Measurements from ENCODE around the gene AP2A1.
"Not testable (repeated sequence)": the region's sequence is repeated elsewhere in the genome, so short reads cannot be mapped to it uniquely, and the experiment has no call there.

The AP2A1 gene

DNA sequence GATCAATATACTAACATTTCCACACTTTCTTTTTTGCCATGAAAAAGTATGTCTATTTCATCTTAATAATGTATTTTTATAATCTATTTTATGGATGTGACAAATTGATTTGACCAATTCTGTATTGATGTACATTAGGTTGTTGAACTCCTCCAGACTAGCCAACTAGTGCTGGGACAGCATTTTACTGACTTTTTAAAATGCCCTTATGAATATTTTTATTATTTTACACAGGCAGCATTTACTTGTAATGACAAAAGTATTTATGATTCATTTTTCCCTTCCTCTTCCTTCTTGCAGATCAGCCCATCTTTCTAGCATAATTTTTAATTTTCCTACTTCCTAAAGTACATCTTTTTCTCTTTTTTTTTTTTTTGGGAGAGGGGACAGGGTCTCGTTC is 47.2 kb downstream of the AP2A1 start:
- DNase-seq = no peak

DNA sequence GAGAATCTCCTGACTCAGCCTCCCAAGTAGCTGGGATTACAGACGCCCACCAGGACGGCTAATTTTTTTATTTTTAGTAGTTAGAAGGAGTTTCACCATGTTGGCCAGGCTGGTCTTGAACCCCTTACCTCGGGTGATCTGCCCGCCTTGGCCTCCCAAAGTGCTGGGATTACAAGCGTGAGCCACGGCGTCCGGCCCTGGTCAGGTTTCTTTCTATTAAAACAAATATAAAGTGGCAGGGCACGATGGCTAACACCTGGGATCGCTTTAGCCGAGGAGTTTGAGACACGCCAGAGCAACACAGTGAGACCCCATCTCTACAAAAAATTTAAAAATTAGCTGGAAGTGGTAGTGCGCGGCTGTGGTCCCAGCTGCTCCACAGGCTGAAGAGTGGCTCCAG is 49.8 kb downstream of the AP2A1 start:
- DNase-seq = no peak

DNA sequence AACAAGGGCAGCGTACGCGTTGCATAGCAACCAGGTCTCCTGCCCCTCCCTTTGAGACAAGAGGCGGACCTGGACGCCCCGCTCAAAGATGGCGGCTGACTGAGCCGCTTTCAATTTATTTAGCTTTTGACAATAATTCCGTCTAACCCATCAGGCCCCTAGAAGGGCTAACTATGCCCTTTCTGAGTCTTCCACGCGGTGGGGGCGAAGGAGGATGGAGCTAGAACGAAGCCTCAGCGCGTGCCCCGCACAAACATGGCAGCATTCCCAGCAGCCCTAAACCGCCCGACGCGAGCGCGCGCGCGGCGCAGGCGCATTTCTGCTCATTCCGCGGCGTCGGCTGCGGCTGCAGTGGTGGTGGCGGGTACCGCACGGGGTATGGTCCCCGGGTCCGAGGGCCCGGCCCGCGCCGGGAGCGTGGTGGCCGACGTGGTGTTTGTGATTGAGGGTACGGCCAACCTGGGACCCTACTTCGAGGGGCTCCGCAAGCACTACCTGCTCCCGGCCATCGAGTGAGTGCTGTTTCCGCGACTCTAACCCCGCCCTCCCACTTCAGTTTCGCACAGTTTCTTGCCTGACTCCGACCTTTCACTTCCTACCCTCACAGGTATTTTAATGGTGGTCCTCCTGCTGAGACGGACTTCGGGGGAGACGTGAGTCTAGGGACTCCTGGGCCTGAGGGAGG is 51.3 kb downstream of the AP2A1 start, which contains the start of gene MED25:
Gene MED25, plus strand, starts transcription at position 326 of the 685 bp plus-strand sequence. Its CDS starts 53 bp downstream, at position 379.
- DNase-seq = peak; percentile 90

DNA sequence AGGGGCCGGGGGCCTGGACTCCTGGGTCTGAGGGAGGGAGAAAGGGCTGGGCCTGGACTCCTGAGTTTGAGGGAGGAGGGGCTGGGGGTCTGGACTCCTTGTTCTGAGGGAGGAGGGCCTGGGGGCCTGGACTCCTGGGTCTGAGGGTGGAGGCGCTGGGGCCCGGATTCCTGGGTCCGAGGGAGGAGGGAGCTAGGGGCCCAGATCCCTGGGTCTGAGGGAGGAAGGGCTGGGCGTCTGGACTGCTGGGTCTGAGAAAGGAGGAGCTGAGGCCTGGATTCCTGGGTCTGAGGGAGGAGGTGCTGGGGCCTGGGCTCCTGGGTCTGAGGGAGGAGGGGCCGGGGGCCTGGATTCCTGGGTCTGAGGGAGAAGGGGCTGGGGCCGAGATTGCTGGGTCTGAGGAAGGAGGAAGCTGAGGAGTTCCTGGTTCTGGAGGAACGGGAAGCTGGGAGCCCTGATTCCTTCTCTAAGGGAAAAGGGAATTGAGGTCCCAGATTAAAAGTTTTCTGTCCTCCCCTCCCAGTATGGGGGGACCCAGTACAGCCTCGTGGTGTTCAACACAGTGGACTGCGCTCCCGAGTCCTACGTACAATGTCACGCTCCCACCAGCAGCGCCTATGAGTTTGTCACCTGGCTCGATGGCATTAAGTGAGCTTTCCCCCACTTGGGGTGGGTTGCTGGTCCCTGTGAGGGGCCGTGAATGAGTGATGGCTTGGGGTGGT is 52.0 kb downstream of the AP2A1 start:
- no peak for DNase-seq

DNA sequence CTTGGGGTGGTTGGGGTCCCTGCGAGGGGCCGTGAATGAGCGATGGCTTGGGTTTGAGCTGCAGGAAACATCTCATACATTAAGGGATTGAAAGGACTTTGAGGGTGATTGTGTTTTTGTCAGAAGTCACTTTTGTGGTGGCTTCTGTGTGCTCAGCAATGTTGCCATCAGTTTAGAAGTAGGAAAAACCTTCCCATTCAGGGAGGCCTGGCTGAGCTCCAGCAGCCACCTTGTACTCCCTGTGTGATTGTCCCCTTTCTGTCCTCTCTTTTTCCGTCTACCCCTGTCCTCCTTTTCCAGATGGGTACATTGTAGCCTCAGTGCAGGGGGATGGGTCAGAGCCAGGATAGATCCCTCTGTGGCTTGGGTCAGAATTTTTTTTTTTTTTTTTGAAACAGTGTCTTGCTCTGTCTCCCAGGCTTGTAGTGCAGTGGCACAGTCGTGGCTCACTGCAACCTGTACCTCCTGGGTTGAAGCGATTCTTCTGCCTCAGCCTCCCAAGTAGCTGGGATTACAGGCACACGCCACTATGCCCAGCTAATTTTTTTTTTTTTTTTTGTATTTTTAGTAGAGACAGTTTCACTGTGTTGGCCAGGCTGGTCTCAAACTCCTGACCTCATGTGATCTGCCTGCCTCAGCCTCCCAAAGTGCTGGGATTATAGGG is 52.8 kb downstream of the AP2A1 start:
- DNase-seq = not testable (repeated sequence)

DNA sequence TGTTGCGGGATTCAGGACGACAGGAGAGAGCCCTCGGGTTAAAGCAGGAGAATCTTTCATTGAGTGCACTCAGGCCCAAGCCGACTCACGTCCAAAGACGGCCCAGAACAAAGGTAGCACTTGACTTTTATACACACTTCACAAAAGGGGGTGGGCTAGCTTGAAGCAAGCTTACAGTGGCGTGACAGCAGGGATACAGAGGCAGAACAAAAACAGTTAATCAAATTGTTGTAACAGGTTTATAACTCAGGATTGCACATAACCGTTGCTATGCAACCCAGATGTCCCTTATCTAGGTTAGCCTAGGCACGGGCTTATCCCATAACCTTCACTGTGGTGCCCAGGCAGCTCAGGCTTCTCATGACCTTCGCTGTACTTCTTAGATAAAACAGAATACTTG is 53.3 kb downstream of the AP2A1 start:
- DNase-seq = no peak

DNA sequence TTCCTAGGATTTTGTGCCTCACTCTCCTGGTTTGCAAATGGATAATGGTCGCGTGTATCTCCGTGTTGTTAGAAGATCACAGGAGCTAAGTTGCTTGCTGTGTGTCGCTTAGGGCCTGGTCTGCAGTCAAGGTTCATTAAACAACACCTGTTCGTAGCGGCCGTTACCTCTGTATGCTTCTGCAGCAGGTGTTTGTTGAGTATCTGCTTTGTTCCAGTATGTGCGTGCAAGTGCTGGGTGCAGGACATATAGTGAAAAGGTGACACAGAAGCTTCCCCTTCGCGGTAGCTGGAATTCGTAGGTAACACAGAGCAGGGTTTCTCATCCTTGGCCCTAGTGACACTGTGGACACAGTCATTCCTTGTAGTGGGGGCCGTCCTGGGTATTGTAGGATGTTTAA is 56.7 kb downstream of the AP2A1 start:
- no peak for DNase-seq

DNA sequence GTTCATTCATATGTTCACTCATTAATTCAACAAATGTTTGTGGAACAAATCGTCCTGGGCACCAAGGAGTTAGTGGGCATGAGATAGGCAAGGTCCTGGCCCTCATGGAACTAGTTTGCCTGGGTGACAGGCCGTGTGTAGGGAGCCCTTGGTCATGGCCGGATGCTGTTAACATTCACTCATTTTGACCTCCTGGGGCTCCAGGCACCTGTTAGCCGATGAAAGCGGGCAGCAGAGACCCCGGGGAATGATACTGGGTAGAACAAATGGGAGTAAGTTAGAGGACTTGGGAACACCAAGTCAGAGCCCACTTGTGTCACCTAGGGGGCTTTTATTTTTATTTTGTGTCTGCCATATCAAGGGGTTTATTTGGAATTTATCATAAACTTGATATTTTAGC is 57.9 kb downstream of the AP2A1 start:
- DNase-seq = no peak

DNA sequence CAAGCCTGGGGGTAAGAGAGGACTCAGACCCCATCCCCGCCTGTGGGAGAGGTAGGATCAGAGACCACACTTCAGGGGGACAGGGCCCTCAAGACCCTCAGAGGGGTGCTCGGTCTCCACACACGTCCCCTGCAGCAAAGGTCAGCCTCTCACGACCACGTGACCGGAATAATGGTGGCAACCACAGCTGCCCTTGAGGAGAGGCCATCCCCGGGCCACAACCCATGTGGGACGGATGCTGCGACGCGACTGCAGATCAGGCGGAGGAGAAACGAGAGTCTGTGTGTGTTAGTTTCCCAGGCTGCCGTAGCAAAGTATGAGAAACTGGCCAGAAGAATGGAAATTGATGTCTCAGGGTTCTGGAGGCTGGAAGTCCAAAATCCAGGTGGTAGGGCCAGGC is 60.2 kb downstream of the AP2A1 start:
- DNase-seq = no peak

DNA sequence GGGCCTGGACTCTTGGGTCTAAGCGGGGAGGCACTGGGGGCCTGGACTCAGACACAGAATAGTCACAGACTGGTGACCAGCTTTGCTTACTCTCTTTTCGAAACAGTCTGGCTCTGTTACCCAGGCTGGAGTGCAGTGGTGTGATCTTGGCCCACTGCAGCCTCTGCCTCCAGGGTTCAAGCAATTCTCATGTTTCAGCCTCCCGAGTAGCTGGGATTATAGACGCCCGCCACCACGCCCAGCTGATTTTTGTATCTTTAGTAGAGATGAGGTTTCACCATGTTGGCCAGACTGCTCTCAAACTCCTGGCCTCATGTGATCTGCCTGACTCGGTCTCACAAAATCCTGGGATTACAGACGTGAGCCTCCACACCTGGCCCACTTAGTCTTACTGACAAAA is 62.4 kb downstream of the AP2A1 start:
- DNase-seq = no peak

DNA sequence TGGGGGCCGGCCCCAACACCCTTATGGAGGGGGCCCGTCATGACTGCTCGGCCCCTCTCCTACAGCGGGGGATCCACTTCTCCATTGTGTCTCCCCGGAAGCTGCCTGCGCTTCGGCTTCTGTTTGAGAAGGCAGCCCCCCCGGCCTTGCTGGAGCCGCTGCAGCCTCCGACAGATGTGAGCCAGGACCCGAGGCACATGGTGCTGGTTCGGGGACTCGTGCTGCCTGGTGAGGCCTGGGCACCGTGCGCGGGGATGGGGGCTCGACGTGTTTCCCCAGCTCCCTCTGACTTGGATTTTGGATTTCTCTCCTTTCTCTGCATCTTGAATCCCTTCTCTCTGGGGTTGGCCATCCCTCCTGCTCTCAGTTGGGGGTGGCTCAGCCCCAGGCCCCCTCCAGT is 62.9 kb downstream of the AP2A1 start:
- DNase-seq = no peak

DNA sequence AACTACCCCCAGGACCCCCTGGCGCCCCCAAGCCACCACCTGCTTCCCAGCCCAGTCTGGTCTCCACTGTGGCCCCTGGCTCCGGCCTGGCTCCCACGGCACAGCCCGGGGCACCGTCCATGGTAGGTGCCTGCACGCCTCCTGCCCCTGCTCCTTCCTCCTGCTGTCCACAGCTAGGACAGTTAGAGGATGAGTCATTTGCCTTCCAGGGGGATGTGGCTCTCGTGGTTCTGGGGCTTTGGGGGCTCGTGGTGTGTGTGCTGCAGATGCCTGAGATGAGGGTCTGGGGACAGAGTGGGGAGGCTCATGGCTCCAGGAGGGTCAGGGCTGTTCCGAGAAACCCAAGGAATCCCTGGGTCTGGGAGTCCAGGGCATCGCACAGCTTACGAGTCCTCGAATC is 64.0 kb downstream of the AP2A1 start:
- no peak for DNase-seq

DNA sequence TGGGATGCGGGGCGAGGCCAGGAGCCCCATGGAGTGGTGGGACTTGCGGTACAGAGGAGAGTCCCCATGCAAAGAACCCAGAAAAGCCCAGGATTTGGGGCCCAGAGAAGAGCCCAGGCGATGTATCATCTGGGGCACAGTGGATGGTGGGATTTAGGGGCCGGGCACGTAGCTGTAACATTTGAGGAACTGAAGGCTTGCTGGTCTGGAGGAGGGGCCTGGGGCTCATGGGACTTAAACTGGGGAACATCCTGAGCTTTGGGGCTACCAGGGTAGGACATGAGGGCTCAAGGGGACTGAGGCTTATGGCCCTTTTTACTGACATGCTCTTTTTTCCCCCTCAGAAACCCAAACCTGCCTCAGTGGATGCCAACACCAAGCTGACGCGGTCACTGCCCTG is 64.8 kb downstream of the AP2A1 start:
- no peak for DNase-seq

DNA sequence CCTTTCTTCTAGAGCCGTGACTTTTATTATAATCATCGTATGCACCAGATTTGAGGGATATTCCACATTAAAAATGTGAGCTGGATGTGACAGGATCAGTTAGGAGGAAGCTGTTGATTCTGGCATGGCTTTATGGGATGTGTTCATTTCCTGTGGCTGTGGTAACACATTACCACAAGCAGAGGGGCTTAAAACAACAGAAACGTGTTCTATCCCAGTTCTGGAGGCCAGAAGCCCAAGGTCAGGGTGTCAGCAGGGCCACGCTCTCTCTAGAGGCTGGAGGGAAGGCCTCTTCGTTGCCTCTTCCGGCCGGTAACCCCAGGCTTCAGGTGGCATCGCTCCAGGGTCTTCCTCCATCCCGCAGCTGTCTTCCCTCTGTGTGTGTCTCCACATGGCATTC is 65.8 kb downstream of the AP2A1 start:
- DNase-seq = no peak

DNA sequence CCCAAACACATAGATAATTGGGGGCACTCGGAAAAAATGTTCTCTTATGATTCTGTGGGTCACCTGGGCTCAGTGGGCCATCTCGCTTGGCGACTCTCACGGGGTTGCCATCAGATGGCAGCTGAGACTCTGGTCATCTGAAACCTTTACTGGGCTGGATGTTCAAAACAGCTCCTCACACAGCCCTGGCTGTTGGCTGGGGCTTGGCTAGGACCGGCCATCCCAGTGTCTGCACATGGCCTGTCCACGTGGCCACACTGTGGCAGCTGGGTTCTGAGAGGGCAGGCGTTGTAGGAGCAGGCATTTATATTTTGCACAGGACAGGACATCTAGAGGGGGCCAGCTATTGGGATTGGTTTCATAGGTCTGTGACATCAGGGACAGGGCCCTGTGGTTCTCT is 66.8 kb downstream of the AP2A1 start:
- DNase-seq = no peak

DNA sequence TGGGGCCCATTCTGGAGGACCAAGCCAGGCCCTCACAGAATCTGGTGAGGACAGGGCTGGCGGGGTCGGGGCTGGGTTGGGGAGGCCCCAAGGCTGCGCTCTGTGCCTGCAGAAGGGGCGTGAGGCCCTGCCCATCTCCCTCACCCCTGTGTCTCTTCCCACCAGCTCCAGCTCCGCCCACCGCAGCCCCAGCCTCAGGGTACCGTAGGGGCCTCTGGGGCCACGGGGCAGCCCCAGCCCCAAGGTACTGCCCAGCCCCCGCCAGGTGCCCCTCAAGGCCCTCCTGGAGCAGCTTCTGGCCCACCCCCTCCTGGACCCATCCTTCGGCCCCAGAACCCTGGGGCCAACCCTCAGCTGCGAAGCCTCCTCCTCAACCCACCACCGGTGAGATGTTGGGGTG is 68.8 kb downstream of the AP2A1 start:
- no peak for DNase-seq

DNA sequence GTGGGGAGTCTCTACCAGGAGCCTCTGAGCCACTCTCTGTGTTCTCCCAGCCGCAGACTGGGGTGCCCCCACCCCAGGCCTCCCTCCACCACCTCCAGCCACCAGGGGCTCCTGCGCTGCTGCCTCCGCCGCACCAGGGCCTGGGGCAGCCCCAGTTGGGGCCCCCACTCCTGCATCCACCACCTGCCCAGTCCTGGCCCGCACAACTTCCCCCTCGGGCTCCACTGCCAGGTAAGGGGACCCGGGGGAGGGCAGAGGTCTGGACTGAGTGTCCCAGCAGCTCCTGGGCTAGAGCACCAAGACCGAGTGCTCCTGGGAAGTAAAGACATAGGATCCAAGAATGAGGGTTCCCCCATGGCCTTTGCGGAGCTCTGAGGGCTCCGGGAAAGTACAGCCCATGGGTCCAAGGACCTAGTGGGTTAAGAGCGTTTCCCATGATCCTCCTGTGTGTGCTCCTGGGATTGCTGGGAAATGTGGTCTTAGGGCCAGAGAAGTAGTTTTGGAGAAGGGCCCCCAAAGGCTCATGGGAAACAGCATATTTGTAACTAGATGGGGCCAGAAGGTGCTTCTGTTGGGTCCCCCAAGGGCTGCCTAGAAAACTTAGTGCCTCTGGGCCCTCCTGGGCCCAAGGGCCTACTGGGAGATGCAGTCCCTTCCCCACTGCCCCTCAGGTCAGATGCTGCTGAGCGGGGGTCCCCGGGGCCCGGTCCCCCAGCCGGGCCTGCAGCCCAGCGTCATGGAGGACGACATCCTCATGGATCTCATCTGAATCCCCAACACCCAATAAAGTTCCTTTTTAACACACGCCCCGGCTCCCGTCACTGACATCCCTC is 69.6 kb downstream of the AP2A1 start:
- DNase-seq = no peak

DNA sequence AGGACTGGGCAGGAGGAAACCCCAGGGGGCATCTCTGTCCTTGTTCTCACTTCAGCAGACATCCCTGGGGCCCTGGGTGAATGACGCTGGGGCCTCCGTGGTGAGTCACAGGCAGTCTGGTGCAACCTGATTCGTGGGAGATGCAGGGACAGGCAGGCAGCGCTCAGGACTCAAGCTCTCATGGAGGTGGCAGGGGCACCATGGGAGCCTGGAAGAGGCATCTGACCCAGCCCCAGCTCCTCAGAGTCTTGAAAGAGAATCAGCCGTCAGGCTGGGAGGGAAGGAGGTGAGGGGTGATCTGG is 70.2 kb downstream of the AP2A1 start:
- no peak for DNase-seq

DNA sequence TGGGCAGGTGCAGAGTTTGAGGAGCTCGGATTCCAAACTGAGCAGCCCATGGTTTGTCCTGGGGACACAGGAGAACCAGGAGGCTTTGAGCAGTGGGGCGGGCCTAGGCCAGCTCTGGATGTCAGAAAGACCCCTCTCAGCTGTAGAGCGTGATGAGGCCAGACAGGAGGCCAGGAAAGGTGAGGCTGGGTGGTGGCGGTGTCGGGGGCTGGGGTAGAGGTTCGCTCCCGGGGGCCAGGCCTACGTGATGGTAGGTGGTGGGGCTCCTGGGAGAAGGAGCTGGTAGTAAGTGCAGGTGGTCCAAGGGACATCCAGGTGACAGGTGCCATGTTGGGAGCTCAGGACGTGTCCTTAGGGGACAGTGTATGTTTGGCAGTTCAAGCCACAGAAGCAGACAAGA is 70.6 kb downstream of the AP2A1 start:
- no peak for DNase-seq

DNA sequence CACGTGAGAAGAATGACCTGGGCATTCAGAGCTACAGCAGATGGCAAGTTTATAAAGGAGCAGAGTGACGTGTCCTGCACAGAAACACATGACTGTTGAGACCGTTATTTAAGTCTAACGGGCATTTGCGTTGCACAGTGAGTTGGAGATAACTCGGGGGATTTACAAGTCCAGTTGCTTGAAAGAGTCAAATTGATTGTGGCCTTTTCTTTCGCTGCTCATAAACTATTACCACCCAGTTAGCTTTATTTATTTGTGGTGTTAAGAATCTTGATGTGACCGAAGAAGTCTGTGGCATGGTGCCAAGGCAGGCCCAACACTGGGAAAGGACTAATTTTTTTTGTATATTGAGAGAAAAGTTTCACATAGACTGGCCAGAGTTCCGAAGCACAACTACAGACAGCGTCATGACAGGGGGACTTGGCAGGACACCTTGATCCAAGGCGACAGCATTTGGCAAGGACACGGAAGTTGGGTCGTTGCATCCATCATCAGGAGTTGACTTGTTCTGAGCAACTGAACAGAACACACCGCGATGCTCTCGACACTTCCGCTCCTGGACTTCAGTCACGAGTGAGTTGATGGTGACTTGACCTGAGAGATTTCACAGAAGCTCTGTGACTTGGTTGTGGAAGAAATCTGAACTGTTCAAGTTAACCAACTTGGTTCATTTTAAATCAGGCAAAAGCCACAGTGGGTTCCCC is 72.2 kb downstream of the AP2A1 start:
- no peak for DNase-seq

DNA sequence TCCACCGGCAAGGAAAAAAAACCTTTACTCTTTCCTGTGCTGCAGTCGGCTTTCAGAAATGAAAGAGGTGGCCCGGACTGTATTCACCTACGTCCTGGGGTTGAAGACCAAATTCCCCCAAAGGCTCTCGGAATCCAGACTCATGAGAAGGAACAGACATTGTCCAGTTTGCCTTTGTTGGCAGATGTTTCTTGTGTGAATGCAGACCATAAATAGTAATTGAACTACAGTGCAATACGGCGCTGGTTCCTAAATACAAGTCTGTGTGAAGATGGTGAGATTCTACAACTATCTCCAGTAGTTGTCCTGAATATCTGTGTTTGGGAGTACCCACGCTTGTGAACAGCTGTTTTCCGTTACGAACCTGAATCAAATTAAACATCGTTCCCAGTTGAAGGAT is 72.9 kb downstream of the AP2A1 start:
- no peak for DNase-seq

DNA sequence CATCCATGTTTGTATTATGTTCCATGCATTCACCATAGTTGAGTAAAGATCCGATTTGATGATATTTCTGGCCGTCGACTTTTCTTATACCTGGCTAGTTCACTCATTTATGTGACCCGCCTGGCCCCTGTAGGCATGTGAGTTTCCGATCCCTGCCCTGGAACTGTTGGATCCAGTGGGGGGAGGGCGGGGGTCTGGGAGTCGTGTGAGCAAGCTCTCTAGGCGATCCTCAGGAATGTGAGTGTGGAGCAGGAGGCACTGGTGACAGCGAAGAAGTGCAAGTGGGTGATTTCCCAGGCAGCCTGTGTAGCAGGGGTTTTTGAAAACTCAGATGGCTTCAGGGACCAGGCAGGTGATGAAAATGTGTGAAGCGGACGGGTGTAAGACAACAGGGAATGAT is 73.5 kb downstream of the AP2A1 start:
- DNase-seq = no peak

DNA sequence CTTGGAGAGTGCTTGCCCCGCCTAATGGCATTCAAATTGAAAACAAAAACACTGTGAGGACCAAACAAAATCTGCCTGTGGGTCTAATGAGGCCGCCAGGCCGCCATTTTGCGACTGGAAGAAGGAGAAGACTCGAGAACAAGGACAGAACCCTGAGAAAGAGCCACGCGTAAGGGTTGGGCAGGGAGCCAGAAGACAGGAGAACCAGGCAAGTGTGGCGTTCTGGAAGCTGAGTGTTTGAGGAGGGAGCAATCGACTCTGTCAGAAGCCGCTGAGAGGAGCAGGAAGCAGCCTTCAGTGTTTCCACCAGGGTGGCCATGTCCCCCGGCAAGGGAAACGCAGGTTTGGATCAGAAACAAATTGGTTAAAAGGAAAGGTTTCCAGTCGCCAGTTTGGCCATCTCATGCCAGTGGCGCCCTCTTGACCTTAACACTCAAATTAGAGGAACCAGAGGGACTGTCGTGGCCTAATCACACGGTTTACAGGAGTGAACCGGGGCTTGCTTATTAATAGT is 74.0 kb downstream of the AP2A1 start:
- DNase-seq = no peak
